ENCODE results near the gene TOR1AIP2. TPM values are rescaled to one million over a fixed set of nuclear protein-coding genes. Genes with fewer than 3 reads are reported as not detected.

The TOR1AIP2 gene
- total and polyA plus RNA-seq, 2 donors (not counting 3 experiments of a cell fraction or from before 2014, with no cell fraction given), result 18.6 to 101 TPM

DNA sequence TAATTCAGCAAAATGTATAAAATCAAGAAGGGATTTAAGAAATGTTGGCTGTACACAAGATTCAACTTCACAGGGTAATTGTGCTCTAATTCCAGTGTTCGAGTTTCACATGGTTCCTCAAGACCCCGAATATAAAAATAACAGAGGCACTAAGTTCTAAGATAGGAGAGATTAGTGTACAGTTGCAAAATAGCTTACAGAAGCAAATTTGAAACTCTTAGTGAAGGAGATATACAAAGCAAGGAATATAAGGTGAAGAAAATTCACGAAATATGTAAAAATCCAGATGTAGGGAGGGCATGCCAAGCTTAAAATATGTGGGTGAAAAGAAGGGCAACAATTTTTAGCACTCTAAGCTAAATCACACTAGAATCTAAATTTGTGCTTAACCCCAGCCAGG is 29.4 kb downstream of the TOR1AIP2 start:
- Histone ChIP-seq H2AFZ (ENCODE audit: low read depth, low read length) (no peak overlapping the region), H3K36me3 (ENCODE audit: control insufficient read depth in 2 of 2, extremely low read depth in 1 of 2, insufficient read depth in 2 of 2, low read length in 2 of 2) (peaks cover 13 to 18% of the 10 kb centered on the region in 2 experiments), H3K4me2 (ENCODE audit: insufficient read depth, low read length) (no peak overlapping the region), H3K9me1 (replicated peaks; ENCODE audit: control insufficient read depth, extremely low read depth, insufficient read depth, low read length) (no peaks in the 10 kb centered on the region), H3K4me1 (ENCODE audit: control insufficient read depth, extremely low read depth, insufficient read depth, low read length) (no peaks in the 10 kb centered on the region), H3K9ac (replicated peaks; ENCODE audit: extremely low read depth, insufficient read depth, low read length) (no peak overlapping the region), H3K27ac (ENCODE audit: insufficient read depth, low read depth, low read length) (no peak overlapping the region), H3K9me3 (replicated peaks; ENCODE audit: control insufficient read depth, insufficient read depth, low read length) (no peaks in the 10 kb centered on the region), H4K20me1 (replicated peaks; ENCODE audit: control insufficient read depth, extremely low read depth, insufficient read depth, low read length) (no peaks in the 10 kb centered on the region), H3K4me3 (replicated peaks in 1 of 3; ENCODE audit: insufficient read depth in 1 of 3, low read depth in 1 of 3, low read length in 3 of 3) (no peak overlapping the region), H3K27me3 (ENCODE audit: control insufficient read depth in 2 of 2, insufficient read depth in 2 of 2, low read length in 2 of 2) (no peaks in the 10 kb centered on the region), H3K79me2 (ENCODE audit: control insufficient read depth, insufficient read depth, low read length) (no peaks in the 10 kb centered on the region)
- dilution Hi-C loops (cut with MboI; ENCODE audit: extremely low pct_ligation_motif_present, low sequenced_read_pairs), result no loop called here
- ChIA-PET CTCF (no interaction called here), POLR2A (no interaction called here)
- no peak for DNase-seq (ENCODE audit: low read depth, low spot score)
- intact Hi-C loops (cut with micrococcal nuclease), result no loop called here
- TF ChIP-seq POLR2AphosphoS5 (IDR thresholded peaks at IDR 0.05; ENCODE audit: insufficient read depth, low read depth, low read length) (no peak), MYC (IDR thresholded peaks at IDR 0.05; ENCODE audit: low read depth, low read length) (no peak)
- FAIRE-seq, result no peak
- BruUV-seq (replicated peaks), result no TSS peak

- intact Hi-C loops (cut with micrococcal nuclease), result no loop called here
- H3K4me1 ChIP-seq (ENCODE audit: control insufficient read depth, extremely low read depth, insufficient read depth, low read length), result peaks cover 13% of the 10 kb centered on the region
- H3K79me2 ChIP-seq (ENCODE audit: control insufficient read depth, insufficient read depth, low read length), result no peaks in the 10 kb centered on the region
- dilution Hi-C loops (cut with MboI; ENCODE audit: extremely low pct_ligation_motif_present, low sequenced_read_pairs), result no loop called here
- no peak overlapping the region for H3K4me3 ChIP-seq (replicated peaks in 1 of 3; ENCODE audit: insufficient read depth in 1 of 3, low read depth in 1 of 3, low read length in 3 of 3)
- POLR2A ChIA-PET, result no interaction called here
- H3K4me2 ChIP-seq (ENCODE audit: insufficient read depth, low read length), result no peak overlapping the region
- CTCF ChIA-PET, result interaction anchor here (1.3 to 7.5 kb wide), 3 partner anchors 25 to 134 kb away, joined by 5 to 96 read pairs (median 9); no protein-coding TSS in a partner anchor
- H3K9me1 ChIP-seq (replicated peaks; ENCODE audit: control insufficient read depth, extremely low read depth, insufficient read depth, low read length), result no peaks in the 10 kb centered on the region
- no peaks in the 10 kb centered on the region for H3K27me3 ChIP-seq (ENCODE audit: control insufficient read depth in 2 of 2, insufficient read depth in 2 of 2, low read length in 2 of 2)
- H2AFZ ChIP-seq (ENCODE audit: low read depth, low read length), result no peak overlapping the region
- TF ChIP-seq GATA2 (IDR thresholded peaks at IDR 0.05; ENCODE audit: insufficient read depth, insufficient read length, low read depth, low read length), result no peak
- TF ChIP-seq POLR2AphosphoS5 (IDR thresholded peaks at IDR 0.05; ENCODE audit: insufficient read depth, low read depth, low read length), result no peak
- no peak for TF ChIP-seq MYC (IDR thresholded peaks at IDR 0.05; ENCODE audit: low read depth, low read length)
- TF ChIP-seq FOS (IDR thresholded peaks at IDR 0.05; ENCODE audit: borderline replicate concordance, insufficient read depth, low read length), result no peak
- no peak for TF ChIP-seq CTCF (IDR thresholded peaks at IDR 0.05; ENCODE audit: extremely low read depth in 1 of 2, insufficient read depth in 1 of 2, low read depth in 1 of 2, low read length in 2 of 2)
- TF ChIP-seq JUN (IDR thresholded peaks at IDR 0.05; ENCODE audit: borderline replicate concordance, insufficient read depth, insufficient read length, low read depth), result no peak
- TF ChIP-seq EZH2 (IDR thresholded peaks at IDR 0.05; ENCODE audit: borderline replicate concordance, low read depth, low read length, severe bottlenecking), result no peak
- TF ChIP-seq POLR2A (IDR thresholded peaks at IDR 0.05; ENCODE audit: low read depth, low read length), result no peak
- TF ChIP-seq MAX (IDR thresholded peaks at IDR 0.05; ENCODE audit: insufficient read depth, insufficient read length), result no peak
- no TSS peak for BruUV-seq (replicated peaks)
- DNase-seq (ENCODE audit: low read depth, low spot score), result peak; percentile 40
- H3K9me3 ChIP-seq (replicated peaks; ENCODE audit: control insufficient read depth, insufficient read depth, low read length), result no peaks in the 10 kb centered on the region
- no peak overlapping the region for H3K9ac ChIP-seq (replicated peaks; ENCODE audit: extremely low read depth, insufficient read depth, low read length)
- no peak overlapping the region for H3K27ac ChIP-seq (ENCODE audit: insufficient read depth, low read depth, low read length)
- peaks cover 0 to under 1% of the 10 kb centered on the region in 2 experiments for H3K36me3 ChIP-seq (ENCODE audit: control insufficient read depth in 2 of 2, extremely low read depth in 1 of 2, insufficient read depth in 2 of 2, low read length in 2 of 2)
- peak; percentile 75 for FAIRE-seq
- H4K20me1 ChIP-seq (replicated peaks; ENCODE audit: control insufficient read depth, extremely low read depth, insufficient read depth, low read length), result no peaks in the 10 kb centered on the region
Observed at GRCh38 chr1:179840107-179840506, 37.5 kb downstream of the TOR1AIP2 start.

Data from endothelial cell of umbilical vein (primary cell).